ENCODE data around the gene TBC1D10B.
A peak's percentile ranks its signal among the peaks of the same experiment; 100 is the strongest.
"Not testable (repeated sequence)": the region's sequence is repeated elsewhere in the genome, so short reads cannot be mapped to it uniquely, and the experiment has no call there.

TBC1D10B gene

DNA sequence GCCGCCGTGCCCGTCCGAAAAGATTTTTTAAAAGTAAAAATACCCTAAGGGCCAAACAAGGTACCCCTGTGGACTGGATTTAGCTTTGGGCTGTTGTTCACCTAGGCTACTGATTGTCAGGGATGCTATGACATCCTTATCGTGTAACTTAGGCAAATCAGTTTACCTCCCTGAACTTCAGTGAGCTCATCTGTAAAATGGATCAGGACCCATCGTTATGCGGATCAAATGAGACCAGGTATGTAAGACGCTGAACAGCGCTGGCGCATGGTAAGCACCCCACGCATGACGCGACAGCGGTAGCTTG, 36.5 kb upstream of the TBC1D10B start:
- H3K4me1 Mint-ChIP-seq = peaks cover 44% of the 10 kb centered on the region
- ATAC-seq = peak; percentile 49
- H3K4me3 Mint-ChIP-seq = peak overlapping the region; percentile 97
- peak overlapping the region; percentile 82 for H3K27ac Mint-ChIP-seq
- peaks cover under 1% of the 10 kb centered on the region for H3K36me3 Mint-ChIP-seq
- no peaks in the 10 kb centered on the region for H3K27me3 Mint-ChIP-seq
- H3K9me3 Mint-ChIP-seq = no peaks in the 10 kb centered on the region

DNA sequence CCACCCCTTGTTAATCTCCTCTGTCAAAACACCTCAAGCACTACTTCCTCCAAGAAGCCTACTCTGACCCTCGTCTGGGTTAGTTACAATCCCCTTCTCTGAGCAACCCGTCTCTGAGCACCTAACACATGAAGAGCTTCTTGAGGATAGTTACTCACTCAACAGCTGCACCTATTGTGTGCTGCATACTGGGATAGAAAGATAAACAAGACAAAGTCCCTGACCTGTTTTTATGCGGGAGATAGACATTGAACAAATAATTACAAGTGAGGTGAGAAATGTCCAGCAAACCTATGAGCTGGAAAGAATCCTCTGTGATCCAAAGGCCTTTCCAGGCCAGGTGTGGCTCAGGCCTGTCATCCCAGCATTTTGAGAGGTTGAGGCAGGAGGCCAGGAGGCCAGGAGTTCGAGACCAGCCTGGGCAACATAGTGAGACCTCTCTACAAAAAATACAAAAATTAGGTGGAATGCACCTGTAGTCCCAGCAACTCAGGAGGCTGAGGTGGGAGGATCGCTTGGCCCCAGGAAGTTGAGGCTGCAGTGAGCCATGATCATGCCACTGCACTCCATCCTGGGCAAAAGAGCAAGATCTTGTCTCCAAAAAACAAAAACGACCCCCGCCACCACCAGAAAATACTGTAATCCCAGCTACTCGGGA, 31.6 kb upstream of the TBC1D10B start:
- no peaks in the 10 kb centered on the region for H3K27me3 Mint-ChIP-seq
- ATAC-seq = no peak
- peak overlapping the region; percentile 88 for H3K4me3 Mint-ChIP-seq
- peak overlapping the region; percentile 86 for H3K27ac Mint-ChIP-seq
- H3K36me3 Mint-ChIP-seq = peaks cover 12% of the 10 kb centered on the region
- H3K9me3 Mint-ChIP-seq = no peaks in the 10 kb centered on the region
- H3K4me1 Mint-ChIP-seq = peaks cover 49% of the 10 kb centered on the region

DNA sequence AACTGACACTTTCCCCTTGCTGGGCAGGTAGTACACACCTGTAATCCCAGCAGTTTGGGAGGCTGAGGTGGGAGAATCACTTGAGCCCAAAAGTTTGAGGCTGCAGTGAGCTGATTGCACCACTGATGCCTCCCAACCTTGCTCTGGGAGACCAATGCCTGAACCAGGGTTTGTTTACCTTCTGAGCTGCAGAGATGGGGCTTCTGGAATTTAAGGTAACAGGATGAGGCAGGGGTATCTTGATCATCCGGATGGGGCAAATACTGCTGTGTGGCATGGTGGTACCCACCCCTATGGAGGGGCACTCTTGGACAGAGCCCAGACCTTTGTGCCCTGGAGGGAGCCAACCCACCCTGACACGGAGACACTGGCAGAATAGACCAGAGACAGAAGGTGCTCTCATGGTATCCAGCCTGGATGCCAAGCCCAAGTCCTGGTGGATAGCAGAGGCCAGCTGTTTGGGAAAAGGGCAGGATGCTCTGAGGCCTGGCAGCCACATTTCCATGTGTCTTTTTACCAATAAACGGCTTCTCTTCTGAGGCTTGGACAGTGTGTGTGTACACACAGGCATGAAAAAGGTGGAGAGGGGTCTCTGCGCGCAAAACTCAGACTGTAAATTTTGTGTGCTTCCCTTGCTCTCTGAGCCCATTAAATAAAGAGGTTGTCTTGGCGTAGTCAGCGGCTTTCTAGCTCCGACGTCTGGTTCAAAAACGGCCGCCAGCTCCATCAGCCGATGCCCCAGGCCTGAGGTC, 29.3 kb upstream of the TBC1D10B start:
- Mint-ChIP-seq H3K9me3 (no peaks in the 10 kb centered on the region), H3K27me3 (no peaks in the 10 kb centered on the region), H3K4me1 (peaks cover 66% of the 10 kb centered on the region), H3K36me3 (peaks cover 13% of the 10 kb centered on the region), H3K27ac (peak overlapping the region; percentile 86), H3K4me3 (peak overlapping the region; percentile 88)
- ATAC-seq = no peak

DNA sequence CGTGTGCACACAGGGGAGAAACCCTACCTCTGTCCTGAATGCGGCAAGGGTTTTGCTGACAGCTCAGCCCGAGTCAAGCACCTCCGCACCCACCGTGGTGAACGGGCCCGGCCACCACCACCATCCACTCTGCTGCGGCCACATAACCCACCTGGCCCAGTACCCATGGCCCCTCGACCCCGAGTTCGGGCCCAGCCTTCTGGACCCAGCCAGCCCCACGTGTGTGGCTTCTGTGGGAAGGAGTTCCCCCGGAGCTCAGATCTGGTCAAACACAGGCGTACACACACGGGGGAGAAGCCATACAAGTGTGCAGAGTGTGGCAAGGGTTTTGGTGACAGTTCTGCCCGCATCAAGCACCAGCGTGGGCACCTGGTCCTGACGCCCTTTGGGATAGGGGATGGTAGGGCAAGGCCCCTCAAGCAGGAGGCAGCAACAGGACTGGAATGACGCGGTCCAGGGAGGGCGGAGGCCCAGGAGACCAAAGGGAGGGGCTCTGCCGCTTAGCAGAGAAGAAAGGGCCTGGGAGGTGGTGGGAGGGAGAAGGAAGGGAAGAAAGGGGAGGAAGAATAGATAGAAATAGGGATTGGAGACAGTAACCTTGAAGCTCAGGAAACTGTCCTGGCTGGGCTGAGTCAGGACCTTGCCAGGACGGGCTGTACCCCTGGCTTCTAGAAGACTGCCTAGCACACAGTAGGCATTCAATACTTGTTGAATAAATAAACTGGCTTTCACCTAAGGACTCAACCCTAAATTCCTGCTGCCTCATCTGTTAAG, 28.6 kb upstream of the TBC1D10B start:
- peaks cover 70% of the 10 kb centered on the region for H3K4me1 Mint-ChIP-seq
- H3K4me3 Mint-ChIP-seq = no peak overlapping the region
- H3K9me3 Mint-ChIP-seq = no peaks in the 10 kb centered on the region
- peaks cover 13% of the 10 kb centered on the region for H3K36me3 Mint-ChIP-seq
- peak overlapping the region; percentile 14 for H3K27ac Mint-ChIP-seq
- H3K27me3 Mint-ChIP-seq = no peaks in the 10 kb centered on the region
- no peak for ATAC-seq

DNA sequence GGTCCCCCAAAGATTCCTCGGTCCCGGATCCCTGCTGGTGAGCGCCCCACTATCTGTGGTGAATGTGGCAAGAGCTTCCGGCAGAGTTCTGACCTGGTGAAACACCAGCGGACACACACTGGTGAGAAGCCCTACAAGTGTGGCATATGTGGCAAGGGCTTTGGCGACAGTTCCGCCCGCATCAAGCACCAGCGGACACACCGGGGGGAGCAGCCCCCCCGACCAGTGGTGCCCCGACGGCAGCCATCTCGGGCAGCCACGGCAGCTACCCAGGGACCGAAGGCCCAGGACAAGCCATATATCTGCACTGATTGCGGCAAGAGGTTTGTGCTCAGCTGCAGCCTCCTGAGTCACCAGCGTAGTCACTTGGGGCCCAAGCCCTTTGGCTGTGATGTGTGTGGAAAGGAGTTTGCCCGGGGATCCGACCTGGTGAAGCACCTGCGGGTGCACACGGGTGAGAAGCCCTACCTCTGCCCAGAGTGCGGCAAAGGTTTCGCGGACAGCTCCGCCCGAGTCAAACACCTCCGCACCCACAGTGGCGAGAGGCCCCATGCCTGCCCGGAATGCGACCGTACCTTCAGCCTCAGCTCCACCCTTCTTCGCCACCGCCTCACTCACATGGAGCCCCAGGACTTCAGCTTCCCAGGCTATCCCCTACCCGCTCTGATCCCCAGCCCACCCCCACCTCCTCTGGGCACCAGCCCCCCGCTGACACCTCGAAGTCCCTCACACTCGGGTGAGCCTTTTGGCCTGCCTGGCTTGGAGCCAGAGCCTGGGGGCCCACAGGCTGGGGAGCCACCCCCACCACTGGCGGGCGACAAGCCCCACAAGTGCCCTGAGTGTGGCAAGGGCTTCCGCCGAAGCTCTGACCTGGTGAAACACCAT, 27.7 kb upstream of the TBC1D10B start:
- H3K9me3 Mint-ChIP-seq = no peaks in the 10 kb centered on the region
- no peak for ATAC-seq
- peaks cover 65% of the 10 kb centered on the region for H3K4me1 Mint-ChIP-seq
- H3K27ac Mint-ChIP-seq = no peak overlapping the region
- no peak overlapping the region for H3K4me3 Mint-ChIP-seq
- no peaks in the 10 kb centered on the region for H3K27me3 Mint-ChIP-seq
- peaks cover 13% of the 10 kb centered on the region for H3K36me3 Mint-ChIP-seq

DNA sequence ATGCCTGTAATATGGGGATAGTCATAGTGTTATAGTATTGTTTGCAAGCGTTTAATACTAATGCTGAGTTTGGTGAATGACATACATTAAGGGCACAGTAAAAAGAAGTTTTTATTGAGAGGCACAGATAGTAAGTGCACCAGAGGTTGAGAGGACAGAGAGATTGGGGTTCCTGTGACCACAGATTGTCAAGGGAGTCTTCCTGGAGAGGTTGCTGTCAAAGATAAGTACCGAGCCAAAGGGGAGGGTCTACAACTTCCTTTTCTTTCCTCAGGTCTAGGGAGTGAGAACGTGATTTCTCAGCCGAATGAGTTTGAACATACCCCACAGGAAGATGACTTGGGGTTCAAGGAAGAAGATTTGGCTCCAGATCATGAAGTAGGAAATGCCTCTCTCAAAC, 26.8 kb upstream of the TBC1D10B start:
- H3K9me3 Mint-ChIP-seq = no peaks in the 10 kb centered on the region
- no peak overlapping the region for H3K27ac Mint-ChIP-seq
- H3K4me3 Mint-ChIP-seq = peak overlapping the region; percentile 84

DNA sequence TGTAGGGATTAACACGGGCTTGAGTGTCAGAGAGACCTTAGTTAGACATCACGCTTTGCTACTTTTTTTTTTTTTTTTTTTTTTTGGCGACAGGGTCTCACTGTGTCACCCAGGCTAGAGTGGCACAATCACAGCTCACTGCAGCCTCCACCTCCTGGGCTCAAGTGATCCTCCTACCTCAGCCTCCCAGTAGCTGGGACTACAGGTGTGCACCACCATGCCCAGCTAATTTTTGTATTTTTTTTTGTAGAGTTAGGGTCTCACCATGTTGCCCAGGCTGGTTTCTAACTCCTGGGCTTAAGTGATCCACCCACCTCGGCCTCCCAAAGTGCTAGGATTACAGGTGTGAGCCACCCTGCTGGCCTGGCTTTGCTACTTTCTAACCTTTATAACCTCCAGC, 26.3 kb upstream of the TBC1D10B start:
- H3K4me3 Mint-ChIP-seq = peak overlapping the region; percentile 84

More for the DNA sequence above, 26.8 kb upstream of the TBC1D10B start:
- Mint-ChIP-seq H3K4me1 (peaks cover 63% of the 10 kb centered on the region), H3K27me3 (no peaks in the 10 kb centered on the region), H3K36me3 (peaks cover 13% of the 10 kb centered on the region)
- no peak for ATAC-seq

DNA sequence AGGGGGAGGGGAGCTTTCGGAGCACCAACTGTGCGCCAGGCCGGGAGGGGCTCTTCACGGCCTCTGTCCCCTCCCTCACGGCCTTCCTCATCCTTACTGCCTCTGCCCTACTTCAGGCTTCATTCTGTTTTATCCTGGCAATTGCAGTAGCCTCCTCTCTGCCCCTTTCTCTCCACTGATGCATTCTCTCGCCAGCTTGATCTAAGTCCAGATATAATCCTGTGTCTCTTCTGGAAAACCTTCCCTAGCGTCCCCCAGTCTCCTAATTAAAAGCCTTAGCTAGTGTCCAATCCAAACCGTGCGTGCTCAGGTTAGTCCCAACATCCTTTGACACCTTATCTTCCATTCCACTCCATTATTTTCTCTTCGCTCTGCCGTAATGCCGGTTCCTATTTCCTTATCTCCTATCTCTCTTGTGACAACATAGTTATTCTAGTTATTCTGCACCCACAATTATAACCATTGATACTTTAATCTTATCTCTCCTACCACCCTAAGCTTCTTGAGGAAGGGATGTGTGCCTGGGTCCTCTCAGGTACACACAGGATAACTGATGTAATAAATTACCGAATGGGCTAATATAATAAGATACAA, 25.8 kb upstream of the TBC1D10B start:
- Mint-ChIP-seq H3K4me1 (peaks cover 54% of the 10 kb centered on the region), H3K9me3 (no peaks in the 10 kb centered on the region), H3K27me3 (no peaks in the 10 kb centered on the region), H3K4me3 (peak overlapping the region; percentile 84), H3K27ac (peak overlapping the region; percentile 90), H3K36me3 (peaks cover 13% of the 10 kb centered on the region)
- no peak for ATAC-seq

More for the DNA sequence above, 26.3 kb upstream of the TBC1D10B start:
- H3K9me3 Mint-ChIP-seq, ATAC-seq, H3K27me3 Mint-ChIP-seq: not testable (repeated sequence)
- peaks cover 13% of the 10 kb centered on the region for H3K36me3 Mint-ChIP-seq
- H3K4me1 Mint-ChIP-seq = peaks cover 60% of the 10 kb centered on the region
- peak overlapping the region; percentile 90 for H3K27ac Mint-ChIP-seq

DNA sequence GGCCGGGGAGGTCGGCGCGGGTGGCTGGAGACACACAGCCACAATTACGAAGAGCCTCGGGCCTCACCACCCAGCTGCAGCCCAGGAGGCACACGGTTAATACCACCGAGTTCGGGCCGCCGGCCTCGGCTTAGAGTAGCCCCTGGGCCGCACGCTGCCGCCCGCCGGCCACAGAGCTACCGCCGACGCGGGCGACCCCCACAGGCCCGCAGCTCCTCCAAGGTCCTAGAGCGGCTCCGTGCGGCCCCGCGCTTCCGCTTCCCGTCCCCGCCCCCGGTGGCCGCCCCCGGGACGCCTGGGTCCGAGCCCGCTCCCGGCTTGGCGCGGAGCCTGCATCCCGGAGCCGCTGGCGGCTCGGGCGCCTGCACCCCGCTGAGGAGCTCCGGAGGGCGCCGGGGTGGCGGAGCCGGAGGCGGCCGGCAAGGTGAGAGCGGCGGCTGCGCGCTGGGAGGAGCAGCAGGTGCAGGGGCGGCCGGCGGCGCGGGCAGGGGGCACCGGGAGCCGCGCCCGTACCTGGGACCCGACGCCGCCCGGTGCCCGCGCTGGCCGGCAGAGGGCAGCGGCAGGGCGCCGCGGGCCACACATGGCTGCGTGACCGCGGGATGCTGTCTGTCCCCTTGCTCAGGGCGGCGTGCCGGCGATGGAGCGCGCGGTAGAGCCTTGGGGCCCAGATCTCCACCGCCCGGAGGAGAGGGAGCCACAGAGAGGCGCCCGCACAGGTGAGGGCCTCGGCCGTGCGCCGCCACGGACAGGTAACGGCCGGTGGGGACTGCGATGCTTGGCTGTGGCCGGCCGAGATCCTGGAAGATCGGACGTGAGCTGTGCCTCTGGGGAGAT, 25.1 kb upstream of the TBC1D10B start, which contains the start of gene ZNF48:
Gene ZNF48, plus strand, starts transcription at position 266 of the 837 bp plus-strand sequence. Its CDS starts 375 bp downstream, at position 641.
- H3K27ac Mint-ChIP-seq = peak within 1 kb of the TSS; percentile 90
- peaks cover 47% of the 10 kb centered on the region for H3K4me1 Mint-ChIP-seq
- H3K36me3 Mint-ChIP-seq = peaks cover 13% of the 10 kb centered on the region
- H3K27me3 Mint-ChIP-seq = no peaks in the 10 kb centered on the region
- no peaks in the 10 kb centered on the region for H3K9me3 Mint-ChIP-seq
- peak; percentile 95 for ATAC-seq
- H3K4me3 Mint-ChIP-seq = peak within 1 kb of the TSS; percentile 84

DNA sequence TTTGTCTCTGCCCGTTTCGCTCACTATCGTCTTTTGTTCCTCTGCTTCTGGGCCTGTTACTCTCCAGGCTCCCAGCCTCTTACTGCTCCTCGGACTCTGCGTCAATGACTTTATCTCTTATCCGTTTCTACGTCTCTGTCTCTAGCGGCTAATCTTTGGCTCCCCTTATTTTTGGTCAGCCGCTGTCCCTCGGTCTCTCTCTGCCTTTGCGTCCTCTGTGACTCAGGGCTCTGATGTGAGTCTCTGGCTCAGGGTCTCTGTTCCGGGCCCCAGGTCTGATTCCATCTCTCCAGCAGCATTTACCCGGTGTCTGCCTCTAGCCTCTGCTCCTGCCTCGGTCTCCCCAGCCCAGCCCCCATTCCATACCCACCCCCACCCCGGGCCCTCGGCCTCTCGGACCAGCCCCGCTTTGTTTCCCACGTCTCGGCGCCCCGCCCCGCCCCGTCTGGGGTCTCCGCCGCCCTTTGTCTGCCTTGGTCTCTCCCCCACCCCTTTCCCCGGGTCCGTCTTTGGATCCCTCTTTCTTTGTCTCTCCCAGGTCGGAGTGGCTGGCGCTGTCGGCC, 24.4 kb upstream of the TBC1D10B start:
- H3K27me3 Mint-ChIP-seq = no peaks in the 10 kb centered on the region
- H3K9me3 Mint-ChIP-seq = no peaks in the 10 kb centered on the region
- H3K4me3 Mint-ChIP-seq = peak overlapping the region; percentile 84
- H3K27ac Mint-ChIP-seq = peak overlapping the region; percentile 90
- peaks cover 40% of the 10 kb centered on the region for H3K4me1 Mint-ChIP-seq
- ATAC-seq = no peak
- H3K36me3 Mint-ChIP-seq = peaks cover 13% of the 10 kb centered on the region

DNA sequence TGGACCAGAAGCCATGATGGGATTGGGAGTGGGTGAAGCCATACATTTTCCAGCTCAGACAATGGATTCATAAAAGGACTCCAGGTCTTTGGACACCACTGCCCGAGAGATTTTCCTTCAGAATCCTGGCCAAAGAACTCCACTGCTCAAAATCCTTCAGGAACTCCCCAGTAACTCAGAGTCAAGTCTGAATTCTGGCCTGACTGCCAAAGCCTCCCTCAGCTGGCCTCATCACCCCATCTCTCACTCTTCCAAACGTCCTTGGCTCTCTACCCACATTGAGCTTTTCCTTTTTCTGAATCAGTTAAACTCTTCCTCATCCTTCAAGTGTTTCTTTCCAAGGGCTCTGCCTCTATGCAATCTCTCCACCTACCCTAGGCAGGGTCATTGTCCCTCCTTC, 13.2 kb upstream of the TBC1D10B start:
- H3K4me1 Mint-ChIP-seq = peaks cover 53% of the 10 kb centered on the region
- H3K4me3 Mint-ChIP-seq = peak overlapping the region; percentile 87
- peaks cover 12% of the 10 kb centered on the region for H3K36me3 Mint-ChIP-seq
- no peak for ATAC-seq
- peak overlapping the region; percentile 98 for H3K27ac Mint-ChIP-seq
- H3K27me3 Mint-ChIP-seq = no peaks in the 10 kb centered on the region
- H3K9me3 Mint-ChIP-seq = no peaks in the 10 kb centered on the region

DNA sequence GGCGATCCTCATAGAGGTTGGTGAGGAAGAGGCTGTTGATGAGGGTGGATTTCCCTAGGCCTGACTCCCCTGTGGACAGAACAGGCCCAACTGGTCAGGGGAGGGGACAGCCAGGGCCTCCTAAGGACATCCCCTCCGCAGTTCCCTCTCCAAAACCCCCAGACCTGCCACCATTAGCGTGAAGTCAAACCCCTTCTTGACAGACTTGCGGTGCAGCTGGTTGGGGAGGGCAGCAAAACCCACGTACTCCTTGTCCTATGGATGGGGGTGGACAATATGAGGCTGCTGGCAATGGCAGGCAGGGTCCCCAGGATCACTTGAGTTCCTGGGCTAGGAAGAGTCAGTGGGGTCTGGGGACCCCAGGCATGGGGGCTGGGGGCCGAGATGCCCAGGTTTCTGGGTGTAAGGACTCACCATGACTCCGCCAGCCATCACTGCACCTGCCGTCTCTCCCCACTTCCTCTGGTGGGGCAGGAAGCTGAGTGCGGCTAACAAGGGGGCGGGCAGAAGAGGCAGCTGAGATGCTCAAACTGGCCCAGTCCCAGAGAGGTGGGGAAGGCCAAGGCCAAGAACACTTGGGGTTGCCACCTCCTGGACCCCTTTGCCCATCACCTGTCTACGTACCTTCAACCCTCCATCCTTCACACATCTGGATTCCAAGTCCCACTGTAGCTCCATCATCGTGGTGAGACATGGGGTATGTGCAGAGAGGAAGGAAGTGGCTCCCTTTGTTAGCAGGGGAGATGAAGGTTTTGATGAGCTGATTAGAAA, 12.0 kb upstream of the TBC1D10B start, which contains the start of gene SEPTIN1:
Gene SEPTIN1, minus strand, starts transcription at position 451 of the 771 bp plus-strand sequence. Its CDS starts 19 bp downstream, at position 432.
- peaks cover 19% of the 10 kb centered on the region for H3K36me3 Mint-ChIP-seq
- peak within 1 kb of the TSS; percentile 87 for H3K4me3 Mint-ChIP-seq
- peak within 1 kb of the TSS; percentile 98 for H3K27ac Mint-ChIP-seq
- ATAC-seq = peak; percentile 64
- H3K9me3 Mint-ChIP-seq = no peaks in the 10 kb centered on the region
- H3K27me3 Mint-ChIP-seq = no peaks in the 10 kb centered on the region
- peaks cover 66% of the 10 kb centered on the region for H3K4me1 Mint-ChIP-seq
